Smooth muscle cell (in vitro differentiated cells): ENCODE results near the gene FBLN5. TPM values are rescaled to one million over a fixed set of nuclear protein-coding genes. Genes with fewer than 3 reads are reported as not detected.

Experiments used
- DNase-seq: peaks from one replicate; lab custom pipeline; 2025; ENCODE audit not compliant: unreplicated experiment; lab: John Stamatoyannopoulos, UW
- H2AFZ ChIP-seq: fragments of 200-600 bp; sonication (generic); 2 replicates; pipeline ENCODE4 v1.6.0; 2016; ENCODE audit warnings: antibody characterized with exemption, low read depth, mild to moderate bottlenecking
- H3F3A ChIP-seq: fragments of 200-600 bp; sonication (generic); 2 replicates; pipeline ENCODE4 v1.6.0; 2017; ENCODE audit warnings: antibody characterized with exemption, low read depth
- H3K27ac ChIP-seq: fragments of 200-600 bp; sonication (generic); 2 replicates; pipeline ENCODE4 v1.5.1; 2016; ENCODE audit warnings: low read depth, mild to moderate bottlenecking
- H3K27me3 ChIP-seq: fragments of 200-600 bp; sonication (generic); 2 replicates; pipeline ENCODE4 v1.6.1; 2016; ENCODE audit warnings: low read depth, mild to moderate bottlenecking
- H3K36me3 ChIP-seq: fragments of 200-600 bp; sonication (generic); 2 replicates; pipeline ENCODE4 v1.5.1; 2016; ENCODE audit warnings: low read depth
- H3K4me1 ChIP-seq: fragments of 200-600 bp; sonication (generic); 2 replicates; pipeline ENCODE4 v1.5.1; 2016; ENCODE audit warnings: low read depth
- H3K4me2 ChIP-seq: fragments of 200-600 bp; sonication (generic); 2 replicates; pipeline ENCODE4 v1.6.0; 2016; ENCODE audit warnings: mild to moderate bottlenecking
- H3K4me3 ChIP-seq: fragments of 200-600 bp; sonication (generic); 2 replicates; pipeline ENCODE4 v1.5.1; 2016; ENCODE audit warnings: mild to moderate bottlenecking
- H3K79me2 ChIP-seq: fragments of 200-600 bp; sonication (generic); 2 replicates; pipeline ENCODE4 v1.6.0; 2016; ENCODE audit warnings: low read depth, mild to moderate bottlenecking
- H3K9ac ChIP-seq: fragments of 200-600 bp; sonication (generic); 2 replicates; pipeline ENCODE4 v1.6.0; 2016; ENCODE audit warnings: low read depth
- H3K9me3 ChIP-seq: fragments of 200-600 bp; sonication (generic); replicated peaks from 2 replicates; pipeline ENCODE4 v1.5.1; 2016; ENCODE audit warnings: low read depth
- H4K20me1 ChIP-seq: fragments of 200-600 bp; sonication (generic); 2 replicates; pipeline ENCODE4 v1.6.0; 2016; ENCODE audit warnings: low read depth
- CTCF ChIP-seq: fragments of 200-600 bp; sonication (generic); IDR thresholded peaks from 2 replicates; pipeline ENCODE4 v1.5.1; 2017; ENCODE audit warnings: borderline replicate concordance, mild to moderate bottlenecking, antibody characterized with exemption; ENCODE audit not compliant: insufficient read depth, poor library complexity, severe bottlenecking
- WGBS: methylation state at CpG from one replicate; pipeline ENCODE4 v1.1.7; 2016; ENCODE audit warnings: low lambda C conversion rate; 5-methylcytosine and 5-hydroxymethylcytosine counted together
- polyA plus RNA-seq: library from polyadenylated mRNA; unstranded; fragments of >200 nt; fragmentation: Nextera tagmentation; extraction: Ambion mirVana; gene quantifications from 2 replicates; pipeline ENCODE4 v1.2.1, GENCODE V29; 2016
- total RNA-seq: library from RNA; depleted of rRNA; stranded (reverse); fragments of >200 nt; gene quantifications from 2 replicates; pipeline ENCODE4 v1.2.3, GENCODE V29; 2014

The FBLN5 gene
- total and polyA plus RNA-seq, 2 experiments from 2014 or later: 109 to 154 TPM

- Histone ChIP-seq H3K4me3 (no peak overlapping the region), H3K36me3 (no peaks in the 10 kb centered on the region), H3F3A (no peaks in the 10 kb centered on the region), H3K4me1 (no peaks in the 10 kb centered on the region), H3K9me3 (no peaks in the 10 kb centered on the region), H3K4me2 (peak overlapping the region; percentile 31), H4K20me1 (no peaks in the 10 kb centered on the region), H3K27ac (no peak overlapping the region), H3K9ac (no peak overlapping the region), H2AFZ (no peak overlapping the region), H3K79me2 (no peaks in the 10 kb centered on the region), H3K27me3 (no peaks in the 10 kb centered on the region)
- TF ChIP-seq CTCF: no peak
- no peak for DNase-seq
- WGBS: 65% methylated on average over 8 of the region's 8 CpGs
Observed at GRCh38 chr14:91869556-91869955, 77.9 kb downstream of the FBLN5 start.

- no peaks in the 10 kb centered on the region for H4K20me1 ChIP-seq
- no peak within 1 kb of the TSS for H3K4me3 ChIP-seq
- no peaks in the 10 kb centered on the region for H3K79me2 ChIP-seq
- no peak for DNase-seq
- H3K27me3 ChIP-seq: no peaks in the 10 kb centered on the region
- H3K27ac ChIP-seq: no peak within 1 kb of the TSS
- H3K4me1 ChIP-seq: no peaks in the 10 kb centered on the region
- H3K4me2 ChIP-seq: no peak within 1 kb of the TSS
- H3F3A ChIP-seq: no peaks in the 10 kb centered on the region
- no peak within 1 kb of the TSS for H3K9ac ChIP-seq
- H2AFZ ChIP-seq: no peak within 1 kb of the TSS
- TF ChIP-seq CTCF: no peak
- 81% methylated on average over 10 of the region's 10 CpGs for WGBS
- no peaks in the 10 kb centered on the region for H3K9me3 ChIP-seq
- H3K36me3 ChIP-seq: no peaks in the 10 kb centered on the region
Observed at GRCh38 chr14:91867316-91867988, 80.0 kb downstream of the FBLN5 start, which contains the start of gene TC2N. Gene TC2N, minus strand, starts transcription at chr14:91867536. Its CDS starts 53,767 bp downstream, at chr14:91813769.

- Histone ChIP-seq H4K20me1 (no peaks in the 10 kb centered on the region), H2AFZ (no peak overlapping the region), H3K79me2 (no peaks in the 10 kb centered on the region), H3K4me3 (no peak overlapping the region), H3K27ac (no peak overlapping the region), H3K9ac (no peak overlapping the region), H3K4me1 (no peaks in the 10 kb centered on the region), H3K9me3 (no peaks in the 10 kb centered on the region), H3F3A (no peaks in the 10 kb centered on the region), H3K36me3 (no peaks in the 10 kb centered on the region), H3K27me3 (no peaks in the 10 kb centered on the region), H3K4me2 (no peak overlapping the region)
- no peak for TF ChIP-seq CTCF
- no peak for DNase-seq
- WGBS: 87% methylated on average over 6 of the region's 6 CpGs
Observed at GRCh38 chr14:91866511-91867295, 80.8 kb downstream of the FBLN5 start.
